BJ (cell line): ENCODE data around the gene FCHO2. TPM values are rescaled to one million over a fixed set of nuclear protein-coding genes. Genes with fewer than 3 reads are reported as not detected.

Experiments used
- CTCF ChIA-PET: fragments of 350-600 bp; formaldehyde crosslinking; extraction: SDS; loops from one replicate; lab custom pipeline; 2021; ENCODE audit warnings: antibody characterized with exemption, inconsistent platforms; lab: Yijun Ruan, JAX
- POLR2A ChIA-PET: fragments of 300-600 bp; sonication (Branson Sonifier 250); formaldehyde crosslinking; extraction: SDS; loops from one replicate; lab custom pipeline; 2021; ENCODE audit warnings: antibody characterized with exemption; lab: Charles Lee
- DNase-seq: peaks from one replicate; pipeline ENCODE4 v3.0.0-alpha.2; 2011; ENCODE audit warnings: low read depth
- H3K27me3 ChIP-seq: 2 replicates; pipeline ENCODE4 v1.6.0; 2011; ENCODE audit warnings: low read length; ENCODE audit not compliant: control insufficient read depth, insufficient read depth
- H3K36me3 ChIP-seq: 2 replicates; pipeline ENCODE4 v1.5.1; 2011; ENCODE audit warnings: low read length; ENCODE audit not compliant: control insufficient read depth, insufficient read depth
- H3K4me3 ChIP-seq: 2 replicates; pipeline ENCODE4 v1.5.1; 2011; ENCODE audit warnings: low read depth, mild to moderate bottlenecking, control low read depth, low read length
- polyA plus RNA-seq: library from polyadenylated mRNA; depleted of rRNA; stranded (reverse); fragments of >200 nt; gene quantifications from 2 replicates; pipeline ENCODE4 v1.2.3, GENCODE V29; 2011
- TF ChIP-seq, protein P1 (sequence below): IDR thresholded peaks from 2 replicates; pipeline ENCODE4 v1.5.1; 2011; ENCODE audit warnings: low read depth, mild to moderate bottlenecking, control low read depth, inconsistent platforms, low read length, moderate library complexity; ENCODE audit not compliant: insufficient read depth

The FCHO2 gene
- polyA plus RNA-seq, 1 experiment, result 15.7 TPM

DNA sequence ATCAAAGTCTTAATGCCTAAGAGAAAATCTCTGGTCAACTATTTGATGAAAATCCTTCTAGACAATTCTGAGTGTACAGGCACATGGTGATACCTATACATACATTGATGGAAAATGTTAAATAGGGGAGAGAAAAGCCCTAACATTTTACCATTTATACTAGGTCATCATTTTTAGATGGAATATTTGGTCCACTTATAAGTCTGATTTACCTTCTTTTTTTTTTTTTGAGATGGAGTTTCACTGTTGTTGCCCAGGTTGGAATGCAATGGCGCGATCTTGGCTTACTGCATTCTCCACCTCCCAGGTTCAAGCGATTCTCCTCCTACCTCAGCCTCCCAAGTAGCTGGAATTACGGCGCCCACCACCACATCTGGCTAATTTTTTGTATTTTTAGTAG lies 81.7 kb downstream of the FCHO2 start:
- ChIA-PET POLR2A (no interaction called here), CTCF (no interaction called here)
- TF ChIP-seq, protein P1, sequence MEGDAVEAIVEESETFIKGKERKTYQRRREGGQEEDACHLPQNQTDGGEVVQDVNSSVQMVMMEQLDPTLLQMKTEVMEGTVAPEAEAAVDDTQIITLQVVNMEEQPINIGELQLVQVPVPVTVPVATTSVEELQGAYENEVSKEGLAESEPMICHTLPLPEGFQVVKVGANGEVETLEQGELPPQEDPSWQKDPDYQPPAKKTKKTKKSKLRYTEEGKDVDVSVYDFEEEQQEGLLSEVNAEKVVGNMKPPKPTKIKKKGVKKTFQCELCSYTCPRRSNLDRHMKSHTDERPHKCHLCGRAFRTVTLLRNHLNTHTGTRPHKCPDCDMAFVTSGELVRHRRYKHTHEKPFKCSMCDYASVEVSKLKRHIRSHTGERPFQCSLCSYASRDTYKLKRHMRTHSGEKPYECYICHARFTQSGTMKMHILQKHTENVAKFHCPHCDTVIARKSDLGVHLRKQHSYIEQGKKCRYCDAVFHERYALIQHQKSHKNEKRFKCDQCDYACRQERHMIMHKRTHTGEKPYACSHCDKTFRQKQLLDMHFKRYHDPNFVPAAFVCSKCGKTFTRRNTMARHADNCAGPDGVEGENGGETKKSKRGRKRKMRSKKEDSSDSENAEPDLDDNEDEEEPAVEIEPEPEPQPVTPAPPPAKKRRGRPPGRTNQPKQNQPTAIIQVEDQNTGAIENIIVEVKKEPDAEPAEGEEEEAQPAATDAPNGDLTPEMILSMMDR, result no peak
- H3K36me3 ChIP-seq, result peaks cover 4% of the 10 kb centered on the region
- no peaks in the 10 kb centered on the region for H3K27me3 ChIP-seq
- H3K4me3 ChIP-seq, result no peak overlapping the region
- no peak for DNase-seq

GRCh38 chr5:73039082-73039481 lies 83.2 kb downstream of the FCHO2 start:
- H3K4me3 ChIP-seq, result no peak overlapping the region
- ChIA-PET POLR2A (no interaction called here), CTCF (no interaction called here)
- TF ChIP-seq, protein P1, result no peak
- no peaks in the 10 kb centered on the region for H3K27me3 ChIP-seq
- H3K36me3 ChIP-seq, result peaks cover 4% of the 10 kb centered on the region
- no peak for DNase-seq

GRCh38 chr5:73042993-73043392 lies 87.2 kb downstream of the FCHO2 start:
- ChIA-PET CTCF (no interaction called here), POLR2A (no interaction called here)
- Histone ChIP-seq H3K27me3 (no peaks in the 10 kb centered on the region), H3K36me3 (no peaks in the 10 kb centered on the region), H3K4me3 (no peak overlapping the region)
- DNase-seq, result no peak
- TF ChIP-seq, protein P1, result no peak

GRCh38 chr5:73044546-73044945 lies 88.7 kb downstream of the FCHO2 start:
- no peak overlapping the region for H3K4me3 ChIP-seq
- TF ChIP-seq, protein P1, result no peak
- DNase-seq, result no peak
- CTCF ChIA-PET, result no interaction called here
- POLR2A ChIA-PET, result interaction anchor here (0.6 kb wide), 1 partner anchor 14 kb away, joined by 3 read pairs; no protein-coding TSS in a partner anchor
- H3K36me3 ChIP-seq, result no peaks in the 10 kb centered on the region
- no peaks in the 10 kb centered on the region for H3K27me3 ChIP-seq

DNA sequence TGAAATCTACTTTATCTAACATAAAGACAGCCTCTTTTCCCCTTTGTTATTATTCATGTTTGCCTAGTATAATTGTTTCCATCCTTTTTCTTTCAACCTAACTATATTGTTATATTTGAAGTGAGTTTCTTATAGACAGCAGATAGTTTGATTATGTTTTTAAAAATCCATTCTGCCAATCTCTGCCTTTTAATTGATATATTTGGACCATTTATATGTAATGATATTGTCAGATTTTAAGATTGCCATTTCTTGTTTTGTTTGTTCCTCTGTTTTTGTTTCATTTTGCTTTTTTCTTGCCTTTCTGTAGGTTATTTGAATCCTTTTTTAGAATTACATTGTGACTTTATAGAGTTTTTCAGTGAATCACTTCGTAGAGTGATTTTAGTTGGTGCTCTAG lies 89.8 kb downstream of the FCHO2 start:
- ChIA-PET CTCF (interaction anchor here (0.9 kb wide), 1 partner anchor 11 kb away, joined by 3 read pairs; no protein-coding TSS in a partner anchor), POLR2A (no interaction called here)
- DNase-seq, result no peak
- Histone ChIP-seq H3K36me3 (no peaks in the 10 kb centered on the region), H3K27me3 (no peaks in the 10 kb centered on the region), H3K4me3 (no peak overlapping the region)
- TF ChIP-seq, protein P1, result no peak
